H7 (cell line): ENCODE results near the gene LCMT1. TPM values are rescaled to one million over a fixed set of nuclear protein-coding genes. Genes with fewer than 3 reads are reported as not detected.
A peak's percentile ranks its signal among the peaks of the same experiment; 100 is the strongest.

Experiments used
- DNase-seq: peaks from one replicate; pipeline ENCODE4 v3.0.0; 2012
- H3K27me3 ChIP-seq: 2 replicates; pipeline ENCODE4 v1.6.0; 2011; ENCODE audit warnings: mild to moderate bottlenecking, low read length; ENCODE audit not compliant: control insufficient read depth, insufficient read depth
- H3K36me3 ChIP-seq: replicated peaks from 2 replicates; pipeline ENCODE4 v1.5.1; 2011; ENCODE audit warnings: low read length; ENCODE audit not compliant: control insufficient read depth, insufficient read depth
- H3K4me3 ChIP-seq: 2 replicates; pipeline ENCODE4 v1.5.1; 2011; ENCODE audit warnings: low read depth, mild to moderate bottlenecking, control low read depth, low read length, moderate library complexity; ENCODE audit not compliant: insufficient read depth
- total RNA-seq: library from RNA; depleted of rRNA; stranded (reverse); fragments of >200 nt; shearing (Covaris generic); gene quantifications from 2 replicates; pipeline ENCODE4 v1.2.3, GENCODE V29; 2014

The LCMT1 gene
- total RNA-seq, 1 experiment from 2014 or later: 32.5 TPM

GRCh38 chr16:25083065-25083464, 28.5 kb upstream of the LCMT1 start:
- no peaks in the 10 kb centered on the region for H3K36me3 ChIP-seq

GRCh38 chr16:25083701-25084100, 27.8 kb upstream of the LCMT1 start:
- DNase-seq: no peak
- Histone ChIP-seq H3K27me3 (no peaks in the 10 kb centered on the region), H3K4me3 (no peak overlapping the region), H3K36me3 (no peaks in the 10 kb centered on the region)

More at GRCh38 chr16:25083065-25083464, 28.5 kb upstream of the LCMT1 start:
- Histone ChIP-seq H3K27me3 (no peaks in the 10 kb centered on the region), H3K4me3 (no peak overlapping the region)
- no peak for DNase-seq

- DNase-seq: no peak
- no peak overlapping the region for H3K4me3 ChIP-seq
- no peaks in the 10 kb centered on the region for H3K36me3 ChIP-seq
- H3K27me3 ChIP-seq: no peaks in the 10 kb centered on the region
Observed at GRCh38 chr16:25084797-25085196, 26.7 kb upstream of the LCMT1 start.

- no peak for DNase-seq
- Histone ChIP-seq H3K27me3 (no peaks in the 10 kb centered on the region), H3K4me3 (no peak overlapping the region), H3K36me3 (no peaks in the 10 kb centered on the region)
Observed at GRCh38 chr16:25087761-25088160, 23.8 kb upstream of the LCMT1 start.

GRCh38 chr16:25089351-25089750, 22.2 kb upstream of the LCMT1 start:
- no peaks in the 10 kb centered on the region for H3K36me3 ChIP-seq
- H3K27me3 ChIP-seq: no peaks in the 10 kb centered on the region
- no peak for DNase-seq
- no peak overlapping the region for H3K4me3 ChIP-seq

- DNase-seq: no peak
Observed at GRCh38 chr16:25092441-25092840, 19.1 kb upstream of the LCMT1 start.

GRCh38 chr16:25093208-25094061, 18.1 kb upstream of the LCMT1 start:
- H3K4me3 ChIP-seq: no peak overlapping the region
- no peaks in the 10 kb centered on the region for H3K36me3 ChIP-seq
- H3K27me3 ChIP-seq: no peaks in the 10 kb centered on the region; the same call in 1 of the 2 replicates
- no peak for DNase-seq

More at GRCh38 chr16:25092441-25092840, 19.1 kb upstream of the LCMT1 start:
- Histone ChIP-seq H3K36me3 (no peaks in the 10 kb centered on the region), H3K27me3 (no peaks in the 10 kb centered on the region; the same call in 1 of the 2 replicates), H3K4me3 (no peak overlapping the region)

GRCh38 chr16:25094596-25094995, 16.9 kb upstream of the LCMT1 start:
- Histone ChIP-seq H3K27me3 (no peaks in the 10 kb centered on the region; the same call in 1 of the 2 replicates), H3K4me3 (no peak overlapping the region), H3K36me3 (no peaks in the 10 kb centered on the region)
- no peak for DNase-seq

GRCh38 chr16:25095636-25096035, 15.9 kb upstream of the LCMT1 start:
- no peak for DNase-seq
- Histone ChIP-seq H3K4me3 (no peak overlapping the region), H3K36me3 (no peaks in the 10 kb centered on the region), H3K27me3 (no peaks in the 10 kb centered on the region; the same call in 1 of the 2 replicates)

- no peak for DNase-seq
- Histone ChIP-seq H3K4me3 (no peak overlapping the region), H3K27me3 (no peaks in the 10 kb centered on the region; the same call in 1 of the 2 replicates), H3K36me3 (no peaks in the 10 kb centered on the region)
Observed at GRCh38 chr16:25097276-25097975, 14.1 kb upstream of the LCMT1 start.

GRCh38 chr16:25100511-25100910, 11.0 kb upstream of the LCMT1 start:
- DNase-seq: no peak
- Histone ChIP-seq H3K27me3 (no peaks in the 10 kb centered on the region; the same call in 1 of the 2 replicates), H3K4me3 (no peak overlapping the region), H3K36me3 (no peaks in the 10 kb centered on the region)

GRCh38 chr16:25106567-25107465, 4.7 kb upstream of the LCMT1 start:
- no peaks in the 10 kb centered on the region; the same call in 1 of the 2 replicates for H3K27me3 ChIP-seq
- H3K4me3 ChIP-seq: peak overlapping the region; percentile 96
- H3K36me3 ChIP-seq: no peaks in the 10 kb centered on the region
- DNase-seq: peak; percentile 98

- H3K4me3 ChIP-seq: peak overlapping the region; percentile 96
- no peaks in the 10 kb centered on the region; the same call in 1 of the 2 replicates for H3K27me3 ChIP-seq
- DNase-seq: peak; percentile 33
- H3K36me3 ChIP-seq: no peaks in the 10 kb centered on the region
Observed at GRCh38 chr16:25107466-25107792, 4.1 kb upstream of the LCMT1 start.

- peak; percentile 32 for DNase-seq
- Histone ChIP-seq H3K27me3 (no peaks in the 10 kb centered on the region; the same call in 1 of the 2 replicates), H3K36me3 (no peaks in the 10 kb centered on the region), H3K4me3 (no peak overlapping the region)
Observed at GRCh38 chr16:25108054-25108453, 3.5 kb upstream of the LCMT1 start.
